NCI-H2196 treated with DMSO at 0.1 percent for 48 hours (cell line): ENCODE results near the gene EEF1A2.

Source experiments
- DNase-seq: peaks from one replicate; lab custom pipeline; 2025; ENCODE audit not compliant: unreplicated experiment; lab: John Stamatoyannopoulos, UW

EEF1A2 gene

DNA sequence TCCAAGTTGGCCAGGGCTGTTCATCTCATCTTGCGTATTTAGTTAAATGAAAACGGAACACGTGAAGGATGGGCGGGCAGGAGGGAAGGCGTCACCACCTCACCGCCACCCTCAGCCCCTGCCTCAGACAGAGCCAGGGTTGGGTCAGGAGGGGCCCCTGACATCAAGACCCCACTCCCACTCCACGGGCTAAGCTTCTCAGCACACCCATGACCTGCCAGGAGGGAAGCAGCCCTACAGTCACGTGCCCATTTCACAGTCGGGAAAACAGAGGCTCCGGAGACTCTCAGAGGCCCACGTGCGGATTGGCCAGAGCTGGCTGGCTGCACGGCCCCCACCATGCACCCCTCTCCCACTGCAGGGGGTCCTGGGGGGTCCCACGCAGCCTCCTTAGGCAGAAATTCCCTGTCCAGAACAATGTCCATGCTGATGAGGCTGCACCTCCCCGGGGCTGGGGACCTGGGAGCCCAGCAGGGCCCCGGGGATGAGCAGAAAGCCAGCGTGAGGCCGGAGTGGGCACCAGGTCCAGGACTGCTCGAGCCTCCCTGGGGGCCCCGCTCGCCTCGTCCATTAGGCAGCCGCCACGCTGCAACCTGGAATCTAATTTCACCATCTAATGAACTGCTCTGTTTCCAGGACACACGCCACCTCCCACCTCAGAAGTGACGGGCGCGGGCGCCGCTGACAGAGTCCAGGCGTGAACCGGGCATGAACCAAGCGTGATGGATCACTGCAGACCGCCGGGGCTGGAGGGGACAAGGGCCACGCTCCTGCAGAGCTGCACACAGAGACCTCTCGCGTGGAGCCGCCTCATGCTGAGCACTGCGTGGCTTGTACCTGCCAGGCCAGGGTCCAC, 42.2 kb downstream of the EEF1A2 start:
- no peak for DNase-seq

DNA sequence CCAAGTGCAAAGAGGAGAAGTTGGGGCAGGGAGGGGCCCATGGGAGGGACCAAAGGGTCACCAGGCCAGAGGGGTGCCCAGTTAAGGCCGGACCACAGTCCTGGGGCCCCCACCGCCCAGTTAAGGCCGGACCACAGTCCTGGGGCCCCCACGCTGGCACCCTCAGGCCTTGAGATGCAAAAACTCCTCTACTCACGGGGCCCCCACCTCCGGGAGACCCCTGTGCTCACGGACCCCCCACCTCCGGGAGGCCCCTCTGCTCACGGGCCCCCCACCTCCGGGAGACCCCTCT, 43.4 kb downstream of the EEF1A2 start:
- no peak for DNase-seq

DNA sequence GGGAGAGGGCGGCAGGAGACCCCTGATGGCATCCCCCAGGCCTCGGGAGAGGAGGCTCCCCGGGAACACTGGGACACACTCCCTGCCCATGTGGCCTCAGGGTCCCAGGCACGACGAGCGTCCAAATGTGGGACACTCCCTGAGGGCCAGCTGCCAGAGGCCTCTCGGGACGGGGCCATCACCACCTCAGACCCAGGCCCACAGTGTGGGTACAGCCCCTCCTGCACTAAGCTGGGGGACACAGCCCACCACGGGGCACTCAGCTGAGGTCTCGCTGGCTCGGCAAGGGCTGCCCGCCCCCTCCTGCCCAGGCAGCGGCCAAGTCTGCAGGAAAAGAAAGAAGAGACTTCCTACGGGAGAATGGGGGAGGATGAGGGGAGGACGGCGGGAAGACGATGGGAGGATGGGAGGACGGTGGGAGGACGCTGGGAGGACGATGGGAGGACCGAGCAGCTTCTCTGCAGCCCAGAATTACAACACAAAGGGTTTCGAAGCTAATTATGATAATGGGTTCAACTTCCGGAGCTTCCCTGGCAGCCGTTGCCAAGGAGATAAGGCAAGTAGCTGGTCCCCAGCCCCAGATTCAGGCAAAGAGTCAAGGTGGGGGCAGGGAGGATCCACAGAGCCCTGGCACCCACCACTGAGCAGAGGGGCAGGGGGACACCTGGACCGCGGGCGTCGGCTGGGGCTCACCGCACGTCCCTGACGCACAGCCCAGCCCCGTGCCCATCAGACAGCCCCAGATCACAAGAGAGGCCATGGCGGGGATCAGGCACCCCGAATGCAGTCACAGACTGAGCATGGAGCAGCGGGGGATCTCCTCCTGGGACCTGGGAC, 43.9 kb downstream of the EEF1A2 start:
- DNase-seq: no peak

GRCh38 chr20:63452821-63453523, 45.9 kb downstream of the EEF1A2 start:
- no peak for DNase-seq

DNA sequence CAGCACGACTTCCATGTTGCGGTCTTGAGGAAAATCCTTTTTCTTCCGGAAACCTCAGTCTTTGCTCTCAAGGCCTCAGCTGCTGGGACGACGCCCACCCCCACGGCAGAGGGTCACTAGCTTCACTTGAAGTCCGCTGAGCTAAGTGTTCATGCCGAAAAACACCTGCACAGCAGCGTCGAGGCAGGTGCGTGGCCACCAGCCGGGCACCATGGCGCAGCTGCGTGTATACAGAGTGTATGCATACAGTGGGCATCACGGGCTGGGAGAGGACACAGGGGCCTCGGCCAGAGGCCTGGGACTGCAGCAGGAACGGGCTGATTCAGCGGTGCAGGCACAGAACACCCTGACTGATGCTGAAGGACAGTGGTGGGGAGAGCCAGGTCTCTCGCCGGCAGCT, 46.5 kb downstream of the EEF1A2 start:
- DNase-seq: no peak

GRCh38 chr20:63451821-63452220, 47.1 kb downstream of the EEF1A2 start:
- no peak for DNase-seq

- no peak for DNase-seq
Measured at GRCh38 chr20:63449796-63450730, 48.8 kb downstream of the EEF1A2 start.

- DNase-seq: no peak
Measured at GRCh38 chr20:63449025-63449424, 49.9 kb downstream of the EEF1A2 start.

DNA sequence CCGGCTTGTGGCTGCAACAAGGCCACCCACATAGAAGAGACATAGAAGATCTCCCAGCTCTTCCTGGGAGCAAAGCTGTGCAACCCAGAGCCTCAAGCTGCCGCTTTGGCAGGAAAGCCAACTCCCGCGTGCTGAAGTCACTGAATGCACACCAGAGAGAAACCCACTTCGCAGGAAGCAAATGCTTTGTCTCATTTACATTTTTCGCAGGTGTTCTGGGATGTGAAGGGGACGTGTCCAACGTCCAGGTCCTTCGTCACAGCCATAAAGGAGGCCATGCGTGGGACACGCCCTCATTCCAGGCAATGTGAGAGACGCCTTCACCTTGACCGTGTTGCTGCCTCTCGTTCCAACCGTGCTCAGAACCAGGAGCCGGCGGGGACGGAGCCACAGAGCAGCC, 50.9 kb downstream of the EEF1A2 start:
- DNase-seq: no peak

DNA sequence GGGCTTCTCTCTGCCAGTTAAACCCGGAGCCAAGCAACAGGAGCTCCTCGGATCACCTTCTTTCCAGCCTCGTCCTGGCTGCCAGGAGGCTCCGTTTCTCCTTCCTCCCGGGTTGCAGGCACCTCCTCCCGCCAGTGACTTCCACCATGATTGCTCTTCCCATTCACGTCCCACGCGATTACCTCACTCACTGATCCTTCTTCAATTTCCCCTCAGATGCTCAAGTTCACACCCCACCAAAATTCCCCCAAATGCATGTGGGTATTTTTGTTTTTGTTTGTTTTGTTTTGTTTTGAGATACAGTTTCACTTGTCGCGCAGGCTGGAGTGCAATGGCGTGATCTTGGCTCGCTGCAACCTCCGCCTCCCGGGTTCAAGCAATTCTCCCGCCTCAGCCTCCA, 51.6 kb downstream of the EEF1A2 start:
- DNase-seq: no peak

GRCh38 chr20:63446216-63447024, 52.5 kb downstream of the EEF1A2 start:
- no peak for DNase-seq

DNA sequence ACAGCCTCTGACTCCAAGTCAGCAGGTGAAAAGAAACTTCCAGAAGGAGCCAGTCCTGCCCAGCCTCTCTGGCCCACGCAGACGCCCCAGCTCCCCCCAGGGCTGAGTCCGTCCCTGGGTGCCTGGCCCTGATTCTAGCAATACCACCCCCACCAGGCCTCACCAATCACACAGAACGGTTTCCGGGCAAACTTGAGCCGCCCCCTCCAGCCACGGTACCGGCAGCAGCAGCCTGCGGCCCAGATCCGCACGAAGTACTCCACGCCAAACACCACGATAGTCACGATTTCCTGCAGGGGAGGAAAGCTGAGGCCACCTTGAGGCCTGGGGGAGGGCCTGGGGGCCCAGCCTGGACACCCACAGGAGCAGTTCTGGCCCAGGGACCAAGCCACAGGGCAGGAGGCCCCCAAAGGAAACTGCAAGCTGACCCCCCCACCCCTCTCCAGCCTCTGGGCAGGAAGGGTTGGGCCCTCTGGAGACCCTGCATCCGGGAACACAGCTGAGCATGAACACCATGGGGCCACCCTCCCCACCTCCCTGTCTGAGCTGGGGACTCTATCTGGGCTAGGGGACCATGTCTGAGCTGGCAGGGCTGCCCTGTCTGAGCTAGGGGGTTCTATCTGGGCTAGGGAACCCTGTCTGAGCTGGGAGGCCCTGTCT, 53.7 kb downstream of the EEF1A2 start:
- DNase-seq: no peak

DNA sequence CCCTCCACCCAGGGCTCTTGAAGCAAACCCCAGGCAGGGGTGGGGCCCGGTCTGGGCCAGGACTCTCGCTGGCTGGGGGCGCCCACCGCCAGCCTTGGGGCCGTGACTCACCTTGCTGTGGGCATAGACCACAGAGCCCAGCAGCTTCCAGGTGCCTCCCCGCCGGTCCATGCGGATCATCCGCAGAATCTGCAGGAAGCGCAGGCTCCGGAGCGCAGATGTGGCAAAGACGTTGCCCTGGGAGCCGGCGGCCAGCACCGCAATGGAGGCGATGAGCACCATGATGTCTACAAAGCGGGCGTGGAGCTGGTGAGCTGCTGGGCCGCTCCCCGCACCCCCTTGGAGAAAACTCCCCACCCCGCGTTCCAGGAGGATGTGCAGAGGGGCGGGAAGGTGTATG, 54.3 kb downstream of the EEF1A2 start:
- no peak for DNase-seq

- no peak for DNase-seq
Measured at GRCh38 chr20:63443606-63444395, 55.1 kb downstream of the EEF1A2 start.

- DNase-seq: peak; percentile 42
Measured at GRCh38 chr20:63442100-63442493, 56.8 kb downstream of the EEF1A2 start.

DNA sequence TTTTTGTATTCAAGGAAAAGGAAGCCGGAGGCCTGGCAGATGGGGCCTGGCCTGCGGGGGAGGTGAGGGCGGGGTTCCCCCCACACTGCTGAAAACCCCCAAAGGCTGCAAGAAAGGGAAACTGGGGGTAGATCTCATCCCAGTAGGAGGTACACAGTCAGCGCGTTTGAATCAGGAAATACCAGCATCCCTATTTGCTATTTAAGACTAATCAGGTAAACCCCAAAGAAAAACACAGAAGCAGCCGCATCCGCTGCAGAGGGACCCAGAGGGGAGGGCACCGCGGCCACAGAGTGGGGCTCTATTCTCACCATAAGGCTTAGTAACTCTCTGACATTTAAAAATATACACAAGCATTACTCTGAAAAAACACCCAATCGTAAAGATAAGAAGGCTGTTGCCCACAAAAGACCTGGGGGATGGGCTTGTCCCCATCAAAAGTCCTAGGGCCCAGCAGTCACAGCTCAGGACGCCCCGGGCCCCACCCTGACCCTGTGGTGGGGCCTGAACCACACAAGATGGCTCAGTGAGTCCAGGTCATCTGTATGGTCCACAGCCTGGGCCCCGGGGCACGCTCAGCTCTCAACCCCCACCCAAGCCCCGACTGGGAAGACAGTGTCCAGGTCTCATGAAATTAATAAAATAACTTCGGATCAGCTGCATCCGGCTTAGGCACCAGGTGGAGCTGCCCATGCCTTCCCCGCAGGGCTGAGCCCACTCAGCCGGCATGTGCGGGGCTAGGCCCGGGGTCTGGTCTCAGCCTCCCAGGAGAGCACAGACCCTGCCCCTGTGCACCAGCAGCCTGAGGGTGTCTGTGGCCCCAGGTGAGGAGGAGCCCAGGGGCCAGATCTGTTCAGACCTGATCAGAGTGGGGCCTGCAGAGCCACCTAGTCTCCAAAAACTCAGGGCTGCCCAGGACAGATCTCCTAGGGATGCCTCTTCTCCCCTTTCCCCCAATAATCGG, 57.5 kb downstream of the EEF1A2 start:
- no peak for DNase-seq

DNA sequence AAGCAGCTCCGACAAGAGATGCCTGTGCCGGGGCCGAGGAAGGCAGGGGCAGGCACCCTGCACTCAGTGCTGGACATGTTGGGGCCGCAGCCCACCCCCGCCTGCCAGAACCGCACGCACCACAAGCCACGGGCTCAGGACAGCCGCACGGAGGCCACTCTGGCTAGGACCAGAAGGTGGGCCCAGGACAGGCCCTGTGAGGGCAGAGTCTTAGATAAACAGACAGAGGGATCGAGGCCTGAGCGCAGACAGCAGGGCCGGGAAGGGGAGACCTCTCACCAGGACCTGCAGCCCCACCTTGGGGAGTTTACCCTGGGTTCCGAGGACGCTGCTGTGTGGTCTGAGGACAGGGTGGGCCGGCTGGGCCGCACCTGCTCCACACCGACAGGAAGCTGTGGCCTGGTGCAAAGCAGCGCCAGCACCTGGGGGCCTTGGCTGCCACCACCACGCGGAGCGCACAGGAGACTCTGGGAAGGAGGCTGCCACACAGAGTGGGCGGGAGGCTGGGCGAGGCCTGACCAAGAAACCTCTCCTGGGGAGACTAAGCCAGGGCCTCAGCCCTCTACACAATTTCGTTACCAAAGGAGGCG, 58.4 kb downstream of the EEF1A2 start:
- no peak for DNase-seq
